Measurements from ENCODE around the gene AFAP1L1. TPM values are rescaled to one million over a fixed set of nuclear protein-coding genes. Genes with fewer than 3 reads are reported as not detected.
"Not testable (repeated sequence)": the region's sequence is repeated elsewhere in the genome, so short reads cannot be mapped to it uniquely, and the experiment has no call there.

Gene AFAP1L1
- total RNA-seq, 1 experiment from 2014 or later = 6.4 TPM

GRCh38 chr5:149389552-149390495 is 118.2 kb downstream of the AFAP1L1 start:
- DNase-seq (ENCODE audit: low read depth) = no peak

GRCh38 chr5:149391076-149391475 is 119.4 kb downstream of the AFAP1L1 start:
- not testable (repeated sequence) for DNase-seq (ENCODE audit: low read depth)

Other genes with a start within 250 kb of the AFAP1L1 start
- 3.6 and 4.4 TPM in 2 replicates for gene SH3TC2, start 208.8 kb upstream of the AFAP1L1 start, total RNA-seq (2014; rRNA removed)
- 75.1 and 75.5 TPM in 2 replicates for gene ABLIM3, start 130.4 kb upstream of the AFAP1L1 start, total RNA-seq (2014; rRNA removed)
- 13.9 and 16.8 TPM in 2 replicates for gene GRPEL2, start 73.6 kb downstream of the AFAP1L1 start, total RNA-seq (2014; rRNA removed)
- gene PCYOX1L, start 86.2 kb downstream of the AFAP1L1 start, total RNA-seq (2014; rRNA removed) = 5.9 and 6.3 TPM in 2 replicates
- gene IL17B, start 107.4 kb downstream of the AFAP1L1 start, total RNA-seq (2014; rRNA removed) = not detected in 2 replicates

All from LHCN-M2 (cell line).